SU-DHL-6 (cell line): ENCODE results near the gene COG7.

Source experiments
- CTCF ChIP-seq: fragments of 200-600 bp; sonication (generic); IDR thresholded peaks from one replicate; pipeline ENCODE4 v1.5.1; 2017; ENCODE audit warnings: antibody characterized with exemption, mild to moderate bottlenecking, low read length, moderate library complexity; ENCODE audit not compliant: insufficient read depth, poor library complexity, severe bottlenecking
- EZH2phosphoT487 ChIP-seq: fragments of 200-600 bp; sonication (generic), shearing (Covaris generic); conservative IDR thresholded peaks from 2 replicates; pipeline ENCODE4 v1.6.1; 2018; ENCODE audit warnings: mild to moderate bottlenecking, antibody characterized with exemption, low read length, moderate library complexity, mixed read lengths

DNA sequence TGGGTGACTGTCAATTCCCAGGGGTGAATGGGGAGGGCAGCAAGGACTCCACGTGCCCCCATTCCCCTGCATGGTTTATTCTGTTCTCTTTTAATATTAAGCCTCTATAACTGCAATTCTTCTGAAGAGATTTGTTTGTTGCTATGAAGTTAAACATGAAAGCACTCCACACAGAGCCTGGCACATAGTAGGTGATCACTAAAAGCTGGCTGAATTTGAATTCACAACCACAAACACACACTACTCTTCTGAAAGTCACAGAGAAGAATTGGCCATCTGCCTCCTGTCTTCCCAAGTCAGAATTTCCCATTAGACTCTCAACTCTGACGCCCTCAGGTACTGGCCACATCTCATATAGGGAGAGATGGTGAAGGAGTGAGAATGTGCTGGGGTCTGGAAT is 55.5 kb downstream of the COG7 start:
- no peak for TF ChIP-seq CTCF
- no peak for TF ChIP-seq EZH2phosphoT487
